DND-41 (cell line): ENCODE measurements around the gene GLS.
A peak's percentile ranks its signal among the peaks of the same experiment; 100 is the strongest.

Experiments
- ATAC-seq: fragments of 200-7000 bp; cut with Tn5 transposase; 3 replicates; pipeline ENCODE4 v1.9.1; 2021; ENCODE audit warnings: low read depth; ENCODE audit not compliant: insufficient read depth
- DNase-seq: peaks from one replicate; pipeline ENCODE4 v3.0.0-alpha.2; 2020
- H2AFZ ChIP-seq: 2 replicates; pipeline ENCODE4 v1.6.0; 2012; ENCODE audit warnings: low read depth, low read length
- H3K27ac ChIP-seq: 2 replicates; pipeline ENCODE4 v1.5.1; 2012; ENCODE audit warnings: low read length, inconsistent platforms
- H3K27me3 ChIP-seq: fragments of 200-600 bp; sonication (generic); 2 replicates; pipeline ENCODE4 v1.6.0; 2012; ENCODE audit warnings: low read length, mild to moderate bottlenecking, inconsistent platforms; ENCODE audit not compliant: insufficient read depth, poor library complexity
- H3K36me3 ChIP-seq: 2 replicates; pipeline ENCODE4 v1.5.1; 2012; ENCODE audit warnings: low read length, inconsistent platforms; ENCODE audit not compliant: insufficient read depth
- H3K4me1 ChIP-seq: 2 replicates; pipeline ENCODE4 v1.5.1; 2012; ENCODE audit warnings: mild to moderate bottlenecking, low read length; ENCODE audit not compliant: insufficient read depth
- H3K4me2 ChIP-seq: 2 replicates; pipeline ENCODE4 v1.6.0; 2012; ENCODE audit warnings: mild to moderate bottlenecking, moderate library complexity, low read length, inconsistent platforms; ENCODE audit not compliant: insufficient read depth
- H3K4me3 ChIP-seq, 2 experiments: fragments of 200-600 bp in 1 of 2; shearing (Covaris generic) in 1 of 2; 2 replicates each; pipeline ENCODE4 v1.5.1; 2012 to 2016; ENCODE audit warnings: inconsistent platforms in 2 of 2, low read length in 2 of 2, mild to moderate bottlenecking in 2 of 2, low read depth in 1 of 2, moderate library complexity in 1 of 2
- H3K79me2 ChIP-seq: 2 replicates; pipeline ENCODE4 v1.6.0; 2012; ENCODE audit warnings: low read length, inconsistent platforms; ENCODE audit not compliant: insufficient read depth
- H3K9ac ChIP-seq: 2 replicates; pipeline ENCODE4 v1.6.0; 2012; ENCODE audit warnings: low read depth, mild to moderate bottlenecking, inconsistent platforms, low read length, moderate library complexity
- H3K9me3 ChIP-seq: 2 replicates; pipeline ENCODE4 v1.5.1; 2012; ENCODE audit warnings: low read length, moderate library complexity, mild to moderate bottlenecking, inconsistent platforms; ENCODE audit not compliant: insufficient read depth, severe bottlenecking
- H4K20me1 ChIP-seq: 2 replicates; pipeline ENCODE4 v1.6.0; 2012; ENCODE audit warnings: low read length; ENCODE audit not compliant: insufficient read depth
- CTCF ChIP-seq: IDR thresholded peaks from 2 replicates; pipeline ENCODE4 v1.5.1; 2012; ENCODE audit warnings: borderline replicate concordance, low read length, moderate library complexity, mild to moderate bottlenecking; ENCODE audit not compliant: poor library complexity, severe bottlenecking; ENCODE audit errors: extremely low read depth
- EZH2 ChIP-seq: IDR thresholded peaks from 3 replicates; pipeline ENCODE4 v1.6.1; 2012; ENCODE audit warnings: borderline replicate concordance, low read depth, mild to moderate bottlenecking, moderate library complexity, low read length, inconsistent platforms; ENCODE audit not compliant: severe bottlenecking

Gene GLS

GRCh38 chr2:190996338-190996946 lies 115.8 kb downstream of the GLS start:
- peak; percentile 95 for ATAC-seq
- Histone ChIP-seq H3K27me3 (no peaks in the 10 kb centered on the region), H3K4me2 (no peak overlapping the region), H3K27ac (no peak overlapping the region), H4K20me1 (no peaks in the 10 kb centered on the region), H2AFZ (no peak overlapping the region), H3K9ac (no peak overlapping the region), H3K9me3 (no peaks in the 10 kb centered on the region), H3K79me2 (no peaks in the 10 kb centered on the region), H3K4me1 (no peaks in the 10 kb centered on the region), H3K36me3 (peaks cover 93% of the 10 kb centered on the region), H3K4me3 (no peak overlapping the region)
- TF ChIP-seq CTCF (peak; percentile 75), EZH2 (no peak)
- peak; percentile 52 for DNase-seq

- no peak overlapping the region for H3K27ac ChIP-seq
- no peaks in the 10 kb centered on the region for H3K27me3 ChIP-seq
- no peaks in the 10 kb centered on the region for H3K79me2 ChIP-seq
- H3K4me3 ChIP-seq: no peak overlapping the region
- H3K36me3 ChIP-seq: peaks cover 95% of the 10 kb centered on the region
- DNase-seq (no peak), ATAC-seq (no peak)
- no peak for TF ChIP-seq EZH2
- TF ChIP-seq CTCF: no peak
- H3K4me1 ChIP-seq: no peaks in the 10 kb centered on the region
- H3K9me3 ChIP-seq: no peaks in the 10 kb centered on the region
- H3K9ac ChIP-seq: no peak overlapping the region
- no peak overlapping the region for H2AFZ ChIP-seq
- H3K4me2 ChIP-seq: no peak overlapping the region
- H4K20me1 ChIP-seq: no peaks in the 10 kb centered on the region
Measured at GRCh38 chr2:190996947-190997346, 116.3 kb downstream of the GLS start.

- ATAC-seq (no peak), DNase-seq (no peak)
- H3K4me3 ChIP-seq: no peak overlapping the region
- no peak overlapping the region for H3K9ac ChIP-seq
- TF ChIP-seq EZH2 (no peak), CTCF (no peak)
- H3K4me2 ChIP-seq: no peak overlapping the region
- no peaks in the 10 kb centered on the region for H3K9me3 ChIP-seq
- no peaks in the 10 kb centered on the region for H3K4me1 ChIP-seq
- H3K79me2 ChIP-seq: no peaks in the 10 kb centered on the region
- H3K27me3 ChIP-seq: no peaks in the 10 kb centered on the region
- H4K20me1 ChIP-seq: no peaks in the 10 kb centered on the region
- H3K27ac ChIP-seq: no peak overlapping the region
- no peak overlapping the region for H2AFZ ChIP-seq
- peaks cover 95% of the 10 kb centered on the region for H3K36me3 ChIP-seq
Measured at GRCh38 chr2:190997526-190998113, 117.0 kb downstream of the GLS start.

GRCh38 chr2:190999058-190999457 lies 118.4 kb downstream of the GLS start:
- H3K79me2 ChIP-seq: no peaks in the 10 kb centered on the region

More at GRCh38 chr2:190999058-190999457, 118.4 kb downstream of the GLS start:
- Histone ChIP-seq H3K4me2 (no peak overlapping the region), H3K36me3 (peaks cover 95% of the 10 kb centered on the region), H2AFZ (no peak overlapping the region), H3K9me3 (no peaks in the 10 kb centered on the region), H3K27me3 (no peaks in the 10 kb centered on the region), H4K20me1 (no peaks in the 10 kb centered on the region), H3K27ac (no peak overlapping the region), H3K4me1 (no peaks in the 10 kb centered on the region), H3K9ac (no peak overlapping the region), H3K4me3 (no peak overlapping the region)
- TF ChIP-seq EZH2 (no peak), CTCF (no peak)
- DNase-seq (no peak), ATAC-seq (no peak)
